Smooth muscle cell (in vitro differentiated cells): Measurements from ENCODE around the gene P3H4. TPM values are rescaled to one million over a fixed set of nuclear protein-coding genes. Genes with fewer than 3 reads are reported as not detected.
A peak's percentile ranks its signal among the peaks of the same experiment; 100 is the strongest.

Source experiments
- DNase-seq: peaks from one replicate; lab custom pipeline; 2025; ENCODE audit not compliant: unreplicated experiment; lab: John Stamatoyannopoulos, UW
- H2AFZ ChIP-seq: fragments of 200-600 bp; sonication (generic); 2 replicates; pipeline ENCODE4 v1.6.0; 2016; ENCODE audit warnings: antibody characterized with exemption, low read depth, mild to moderate bottlenecking
- H3F3A ChIP-seq: fragments of 200-600 bp; sonication (generic); 2 replicates; pipeline ENCODE4 v1.6.0; 2017; ENCODE audit warnings: antibody characterized with exemption, low read depth
- H3K27ac ChIP-seq: fragments of 200-600 bp; sonication (generic); 2 replicates; pipeline ENCODE4 v1.5.1; 2016; ENCODE audit warnings: low read depth, mild to moderate bottlenecking
- H3K27me3 ChIP-seq: fragments of 200-600 bp; sonication (generic); 2 replicates; pipeline ENCODE4 v1.6.1; 2016; ENCODE audit warnings: low read depth, mild to moderate bottlenecking
- H3K36me3 ChIP-seq: fragments of 200-600 bp; sonication (generic); 2 replicates; pipeline ENCODE4 v1.5.1; 2016; ENCODE audit warnings: low read depth
- H3K4me1 ChIP-seq: fragments of 200-600 bp; sonication (generic); 2 replicates; pipeline ENCODE4 v1.5.1; 2016; ENCODE audit warnings: low read depth
- H3K4me2 ChIP-seq: fragments of 200-600 bp; sonication (generic); 2 replicates; pipeline ENCODE4 v1.6.0; 2016; ENCODE audit warnings: mild to moderate bottlenecking
- H3K4me3 ChIP-seq: fragments of 200-600 bp; sonication (generic); 2 replicates; pipeline ENCODE4 v1.5.1; 2016; ENCODE audit warnings: mild to moderate bottlenecking
- H3K79me2 ChIP-seq: fragments of 200-600 bp; sonication (generic); 2 replicates; pipeline ENCODE4 v1.6.0; 2016; ENCODE audit warnings: low read depth, mild to moderate bottlenecking
- H3K9ac ChIP-seq: fragments of 200-600 bp; sonication (generic); 2 replicates; pipeline ENCODE4 v1.6.0; 2016; ENCODE audit warnings: low read depth
- H3K9me3 ChIP-seq: fragments of 200-600 bp; sonication (generic); replicated peaks from 2 replicates; pipeline ENCODE4 v1.5.1; 2016; ENCODE audit warnings: low read depth
- H4K20me1 ChIP-seq: fragments of 200-600 bp; sonication (generic); 2 replicates; pipeline ENCODE4 v1.6.0; 2016; ENCODE audit warnings: low read depth
- CTCF ChIP-seq: fragments of 200-600 bp; sonication (generic); IDR thresholded peaks from 2 replicates; pipeline ENCODE4 v1.5.1; 2017; ENCODE audit warnings: borderline replicate concordance, mild to moderate bottlenecking, antibody characterized with exemption; ENCODE audit not compliant: insufficient read depth, poor library complexity, severe bottlenecking
- WGBS: methylation state at CpG from one replicate; pipeline ENCODE4 v1.1.7; 2016; ENCODE audit warnings: low lambda C conversion rate; 5-methylcytosine and 5-hydroxymethylcytosine counted together
- polyA plus RNA-seq: library from polyadenylated mRNA; unstranded; fragments of >200 nt; fragmentation: Nextera tagmentation; extraction: Ambion mirVana; gene quantifications from 2 replicates; pipeline ENCODE4 v1.2.1, GENCODE V29; 2016
- total RNA-seq: library from RNA; depleted of rRNA; stranded (reverse); fragments of >200 nt; gene quantifications from 2 replicates; pipeline ENCODE4 v1.2.3, GENCODE V29; 2014

Gene P3H4
- total and polyA plus RNA-seq, 2 experiments from 2014 or later: 98.6 to 186 TPM

DNA sequence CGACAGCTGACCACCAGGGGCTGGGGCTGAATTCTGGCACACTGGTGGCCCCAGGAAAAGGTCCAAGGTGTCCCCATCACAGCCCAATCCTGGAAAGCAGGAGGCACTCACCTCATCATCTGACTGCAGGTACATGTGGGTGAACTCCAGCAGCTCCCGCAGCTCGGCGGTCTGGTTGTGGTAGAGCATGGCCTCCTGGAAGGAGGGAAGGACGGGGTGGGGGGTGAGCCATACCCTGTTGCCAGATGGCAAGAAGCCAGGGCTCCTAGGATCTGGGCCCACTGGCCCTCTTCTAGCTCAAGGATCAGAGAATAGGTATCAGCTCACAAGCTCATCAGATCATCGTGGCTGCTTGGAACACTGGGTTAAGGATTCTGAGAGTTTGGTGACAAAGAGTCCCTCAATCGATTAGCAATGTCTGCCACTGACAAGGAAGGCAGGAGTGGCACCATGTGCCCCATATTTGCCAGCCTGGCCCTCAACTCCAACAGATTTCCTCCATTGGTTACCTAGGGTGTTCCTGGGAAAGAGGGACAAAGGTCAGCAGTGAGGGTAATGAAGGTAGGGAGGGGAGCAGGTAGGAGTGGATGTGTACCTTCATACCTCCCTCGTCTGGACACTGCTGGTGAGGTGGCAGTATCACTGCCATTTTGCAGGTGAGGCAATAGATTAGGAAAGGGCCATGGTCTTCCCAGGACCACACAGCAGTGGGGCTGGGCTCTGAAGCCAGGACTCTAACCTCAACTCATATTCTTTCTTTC is 4.9 kb downstream of the P3H4 start:
- H3K4me2 ChIP-seq: no peak overlapping the region
- H3K27me3 ChIP-seq: no peaks in the 10 kb centered on the region
- peaks cover 18% of the 10 kb centered on the region for H3K4me1 ChIP-seq
- no peak overlapping the region for H3K9ac ChIP-seq
- no peaks in the 10 kb centered on the region for H3K9me3 ChIP-seq
- no peak for TF ChIP-seq CTCF
- no peak overlapping the region for H2AFZ ChIP-seq
- no peak for DNase-seq
- H3K79me2 ChIP-seq: peaks cover 29% of the 10 kb centered on the region
- peaks cover 58% of the 10 kb centered on the region for H4K20me1 ChIP-seq
- H3K27ac ChIP-seq: no peak overlapping the region
- peaks cover 19% of the 10 kb centered on the region for H3F3A ChIP-seq
- no peaks in the 10 kb centered on the region for H3K36me3 ChIP-seq
- 95% methylated on average over 8 of the region's 8 CpGs for WGBS
- H3K4me3 ChIP-seq: no peak overlapping the region

DNA sequence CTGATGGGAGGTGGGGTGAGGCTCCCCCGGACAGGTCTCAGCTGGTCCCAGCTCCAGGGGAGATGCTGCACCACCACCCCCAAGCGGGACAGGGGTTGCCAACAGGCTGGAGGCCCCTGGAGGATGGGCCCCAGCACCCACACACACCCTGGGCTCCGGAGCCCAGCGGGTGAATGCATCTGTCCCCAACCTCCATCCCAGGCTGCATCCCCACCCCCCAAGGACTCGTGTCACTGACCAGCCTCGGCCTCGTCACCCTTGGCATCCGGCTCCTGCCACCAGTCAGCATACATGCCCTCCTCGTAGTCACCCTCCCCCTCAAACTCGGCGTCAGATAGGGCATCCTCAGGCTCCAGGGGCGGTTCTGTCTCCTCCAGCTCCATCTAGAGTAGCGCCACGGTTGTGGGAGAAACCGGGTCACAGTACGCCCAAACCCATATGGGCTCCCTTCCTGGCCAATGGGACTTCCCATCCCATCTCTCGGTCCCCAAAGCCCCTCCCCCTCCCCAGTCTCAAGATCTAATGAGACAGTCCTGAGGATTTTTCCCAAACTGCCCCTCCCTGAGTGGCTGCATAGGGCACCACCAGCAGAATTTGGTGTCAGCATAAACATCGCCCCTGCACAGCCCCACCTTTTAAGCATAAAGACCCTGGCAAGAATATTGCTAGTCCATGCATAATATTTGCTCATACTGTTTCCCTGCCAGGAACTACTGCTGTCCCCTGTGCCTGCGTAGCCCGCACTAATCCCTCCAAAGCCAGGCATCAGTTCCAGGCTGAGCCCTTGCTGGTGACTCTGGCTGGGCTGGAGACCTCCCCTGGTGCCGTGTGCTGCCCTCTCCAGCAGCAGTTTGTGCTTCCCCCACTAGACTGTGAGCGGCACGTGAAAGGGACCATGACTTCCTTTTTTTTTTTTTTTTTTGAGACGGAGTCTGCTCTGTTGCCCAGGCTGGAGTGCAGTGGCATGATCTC is 8.4 kb downstream of the P3H4 start:
- Histone ChIP-seq H2AFZ (no peak overlapping the region), H3K27ac (no peak overlapping the region), H3K36me3 (no peaks in the 10 kb centered on the region), H3F3A (peaks cover 19% of the 10 kb centered on the region), H3K4me3 (no peak overlapping the region), H4K20me1 (peaks cover 35% of the 10 kb centered on the region), H3K27me3 (no peaks in the 10 kb centered on the region), H3K9ac (no peak overlapping the region), H3K9me3 (no peaks in the 10 kb centered on the region), H3K79me2 (peaks cover 3% of the 10 kb centered on the region), H3K4me1 (peaks cover 10% of the 10 kb centered on the region), H3K4me2 (no peak overlapping the region)
- DNase-seq: no peak
- WGBS: 72% methylated on average over 23 of the region's 24 CpGs
- no peak for TF ChIP-seq CTCF

GRCh38 chr17:41801374-41802271 is 10.1 kb downstream of the P3H4 start:
- TF ChIP-seq CTCF: peak; percentile 98
- Histone ChIP-seq H3K4me3 (peak overlapping the region; percentile 0), H3K4me2 (peak overlapping the region; percentile 83), H4K20me1 (peaks cover 18% of the 10 kb centered on the region), H3K4me1 (peaks cover 10% of the 10 kb centered on the region), H3K9me3 (no peaks in the 10 kb centered on the region), H3K27me3 (no peaks in the 10 kb centered on the region), H3K36me3 (no peaks in the 10 kb centered on the region), H3K9ac (peak overlapping the region; percentile 13), H3F3A (peaks cover 19% of the 10 kb centered on the region), H3K27ac (peak overlapping the region; percentile 65), H2AFZ (no peak overlapping the region), H3K79me2 (no peaks in the 10 kb centered on the region)
- DNase-seq: peak; percentile 65
- 15% methylated on average over 14 of the region's 14 CpGs for WGBS
